IMR-90 (cell line): ENCODE results near the gene CCNK. TPM values are rescaled to one million over a fixed set of nuclear protein-coding genes. Genes with fewer than 3 reads are reported as not detected.

Experiments
- ATAC-seq: fragments of 200-7000 bp; cut with Tn5 transposase; 2 replicates; pipeline ENCODE4 v1.9.1; 2020; ENCODE audit warnings: low read depth, mild to moderate bottlenecking, moderate library complexity
- BruUV-seq: library from RNA; stranded (reverse); fragments of 400-500 nt; replicated peaks from 2 replicates; lab custom pipeline; 2021; lab: Mats Ljungman, UMichigan
- CTCF ChIA-PET: fragments of 300-600 bp; formaldehyde crosslinking; extraction: SDS; loops from one replicate; lab custom pipeline; 2021; ENCODE audit warnings: antibody characterized with exemption; lab: Yijun Ruan, JAX
- POLR2A ChIA-PET: fragments of 300-600 bp; sonication (Branson Sonifier 250); formaldehyde crosslinking; loops from one replicate; lab custom pipeline; 2022; ENCODE audit warnings: antibody characterized with exemption; ENCODE audit not compliant: unreplicated experiment; lab: Charles Lee
- DNase-seq: peaks from one replicate; pipeline ENCODE4 v3.0.0; 2013
- H2AFZ ChIP-seq: replicated peaks from 2 replicates; pipeline ENCODE3; 2013; ENCODE audit warnings: low read length, mild to moderate bottlenecking; ENCODE audit not compliant: poor library complexity
- H2AK5ac ChIP-seq: 2 replicates; pipeline ENCODE4 v1.6.1; 2013; ENCODE audit warnings: low read depth, low read length, inconsistent platforms
- H2AK9ac ChIP-seq: replicated peaks from 2 replicates; pipeline ENCODE3; 2013; ENCODE audit warnings: mild to moderate bottlenecking, low read depth, low read length, moderate library complexity; ENCODE audit not compliant: poor library complexity
- H2BK120ac ChIP-seq: 2 replicates; pipeline ENCODE4 v1.6.1; 2013; ENCODE audit warnings: low read depth, low read length, inconsistent platforms
- H2BK15ac ChIP-seq: 3 replicates; pipeline ENCODE4 v1.6.1; 2013; ENCODE audit warnings: low read depth, low read length, inconsistent platforms
- H2BK20ac ChIP-seq: 2 replicates; pipeline ENCODE4 v1.6.1; 2013; ENCODE audit warnings: low read depth, mild to moderate bottlenecking, inconsistent platforms, low read length, moderate library complexity
- H2BK5ac ChIP-seq: 2 replicates; pipeline ENCODE4 v1.6.1; 2013; ENCODE audit warnings: mild to moderate bottlenecking, low read depth, low read length, inconsistent platforms; ENCODE audit not compliant: poor library complexity, severe bottlenecking
- H3K14ac ChIP-seq: replicated peaks from 2 replicates; pipeline ENCODE4 v1.6.1; 2013; ENCODE audit warnings: low read depth, low read length, inconsistent platforms
- H3K18ac ChIP-seq: 2 replicates; pipeline ENCODE4 v1.6.1; 2013; ENCODE audit warnings: low read depth, low read length, control low read depth
- H3K23ac ChIP-seq: 2 replicates; pipeline ENCODE4 v1.6.1; 2013; ENCODE audit warnings: low read depth, low read length, inconsistent platforms
- H3K27ac ChIP-seq: 2 replicates; pipeline ENCODE4 v1.5.1; 2013; ENCODE audit warnings: mild to moderate bottlenecking, control low read depth, low read length; ENCODE audit not compliant: insufficient read depth
- H3K27me3 ChIP-seq: 2 replicates; pipeline ENCODE4 v1.6.1; 2013; ENCODE audit warnings: low read length; ENCODE audit not compliant: control insufficient read depth, insufficient read depth
- H3K36me3 ChIP-seq: 2 replicates; pipeline ENCODE4 v1.6.1; 2013; ENCODE audit warnings: low read length, mixed read lengths; ENCODE audit not compliant: control insufficient read depth, insufficient read depth
- H3K4ac ChIP-seq: 2 replicates; pipeline ENCODE4 v1.6.1; 2013; ENCODE audit warnings: low read depth, low read length, inconsistent platforms
- H3K4me1 ChIP-seq: 2 replicates; pipeline ENCODE4 v1.6.1; 2013; ENCODE audit warnings: low read length, mixed read lengths; ENCODE audit not compliant: control insufficient read depth, insufficient read depth
- H3K4me2 ChIP-seq: 2 replicates; pipeline ENCODE4 v1.6.1; 2013; ENCODE audit warnings: low read depth, mild to moderate bottlenecking, control low read depth, low read length, moderate library complexity
- H3K4me3 ChIP-seq: 2 replicates; pipeline ENCODE4 v1.5.1; 2013; ENCODE audit warnings: low read depth, mild to moderate bottlenecking, control low read depth, low read length, moderate library complexity; ENCODE audit not compliant: insufficient read depth
- H3K56ac ChIP-seq: 2 replicates; pipeline ENCODE4 v1.6.1; 2013; ENCODE audit warnings: low read length, inconsistent platforms; ENCODE audit not compliant: insufficient read depth; ENCODE audit errors: extremely low read depth
- H3K79me1 ChIP-seq, 2 experiments: 2 replicates each; pipeline ENCODE4 v1.6.1; 2013; ENCODE audit warnings: low read length in 2 of 2, inconsistent platforms in 1 of 2, low read depth in 1 of 2
- H3K9ac ChIP-seq: 2 replicates; pipeline ENCODE4 v1.6.1; 2013; ENCODE audit warnings: low read depth, low read length, control low read depth
- H3K9me1 ChIP-seq: 2 replicates; pipeline ENCODE4 v1.6.1; 2013; ENCODE audit warnings: low read length, inconsistent platforms; ENCODE audit not compliant: insufficient read depth
- H3K9me3 ChIP-seq: 2 replicates; pipeline ENCODE4 v1.6.1; 2013; ENCODE audit warnings: low read length; ENCODE audit not compliant: control insufficient read depth, insufficient read depth
- H4K20me1 ChIP-seq: 2 replicates; pipeline ENCODE4 v1.6.1; 2013; ENCODE audit warnings: low read length, inconsistent platforms; ENCODE audit not compliant: insufficient read depth
- H4K5ac ChIP-seq: 2 replicates; pipeline ENCODE4 v1.6.1; 2013; ENCODE audit warnings: mild to moderate bottlenecking, low read depth, low read length, control low read depth
- H4K8ac ChIP-seq, 2 experiments: 2 replicates each; pipeline ENCODE4 v1.6.1; 2013; ENCODE audit warnings: low read depth in 2 of 2, low read length in 2 of 2, control low read depth in 1 of 2, inconsistent platforms in 1 of 2
- H4K91ac ChIP-seq: 2 replicates; pipeline ENCODE4 v1.6.1; 2013; ENCODE audit warnings: low read depth, low read length, inconsistent platforms; ENCODE audit not compliant: insufficient read depth
- MAFK ChIP-seq: IDR thresholded peaks from 2 replicates; pipeline ENCODE4 v1.6.1; 2012; ENCODE audit warnings: low read depth, low read length, improper control_type of control experiment
- MAZ ChIP-seq: IDR thresholded peaks from 2 replicates; pipeline ENCODE4 v1.6.1; 2012; ENCODE audit warnings: low read depth, mild to moderate bottlenecking, low read length, improper control_type of control experiment, moderate library complexity, borderline replicate concordance
- MXI1 ChIP-seq: IDR thresholded peaks from 2 replicates; pipeline ENCODE4 v1.6.1; 2012; ENCODE audit warnings: low read depth, mild to moderate bottlenecking, low read length, moderate library complexity, borderline replicate concordance
- RAD21 ChIP-seq: IDR thresholded peaks from 2 replicates; pipeline ENCODE4 v1.6.1; 2012; ENCODE audit warnings: low read length, improper control_type of control experiment
- RFX5 ChIP-seq: IDR thresholded peaks from 2 replicates; pipeline ENCODE4 v1.8.0; 2012; ENCODE audit warnings: low read depth, mild to moderate bottlenecking, low read length, moderate library complexity
- SMC3 ChIP-seq: fragments of 150-350 bp; IDR thresholded peaks from 2 replicates; pipeline ENCODE4 v1.6.1; 2016; ENCODE audit warnings: low read depth, mild to moderate bottlenecking, antibody characterized with exemption, low read length, moderate library complexity
- WGBS, 2 experiments: methylation state at CpG; one replicate each; pipeline versions ENCODE4 v1.1.5 to v1.1.7; 2013; ENCODE audit warnings: missing lambda C conversion rate in 2 of 2; ENCODE audit not compliant: insufficient read length in 1 of 2; ENCODE audit errors: extremely low coverage in 2 of 2; 5-methylcytosine and 5-hydroxymethylcytosine counted together
- dilution Hi-C: fragments of 300-500 bp; cut with HindIII; formaldehyde crosslinking; loops from one replicate; pipeline ENCODE4 v1.14.3; 2018; ENCODE audit warnings: low sequenced_read_pairs; ENCODE audit not compliant: unreplicated experiment
- in situ Hi-C: fragments of 300-500 bp; cut with MboI; formaldehyde crosslinking; loops from 3 replicates; pipeline ENCODE4 v1.14.3; 2019; ENCODE audit warnings: low sequenced_read_pairs, inconsistent platforms, mixed read lengths
- intact Hi-C: fragments of 100-400 bp; cut with micrococcal nuclease; formaldehyde crosslinking; loops from 2 replicates; pipeline ENCODE4 v1.10.0; 2022
- polyA plus RNA-seq, 3 experiments: library from polyadenylated mRNA; depleted of rRNA; stranded (reverse); fragments of >200 nt; gene quantifications; 2 replicates each; pipeline ENCODE4 v1.2.3, GENCODE V29; 2012; ENCODE audit warnings: low replicate concordance in 1 of 3
- total RNA-seq: library from RNA; depleted of rRNA; stranded (reverse); fragments of >200 nt; gene quantifications from 2 replicates; pipeline ENCODE4 v1.2.3, GENCODE V29; 2012
- TF ChIP-seq, protein P1 (sequence below): fragments of 150-350 bp; IDR thresholded peaks from 2 replicates; pipeline ENCODE4 v1.6.1; 2017; ENCODE audit warnings: mild to moderate bottlenecking, antibody characterized with exemption, low read length, low read depth
- TF ChIP-seq, protein P2 (sequence below): conservative IDR thresholded peaks from 2 replicates; pipeline ENCODE4 v1.5.1; 2012; ENCODE audit warnings: mild to moderate bottlenecking, low read depth, low read length, improper control_type of control experiment

The CCNK gene
- total and polyA plus RNA-seq, 2 of the 4 experiments (the other 2 are of a cell fraction) = 18.8 to 38.3 TPM

DNA sequence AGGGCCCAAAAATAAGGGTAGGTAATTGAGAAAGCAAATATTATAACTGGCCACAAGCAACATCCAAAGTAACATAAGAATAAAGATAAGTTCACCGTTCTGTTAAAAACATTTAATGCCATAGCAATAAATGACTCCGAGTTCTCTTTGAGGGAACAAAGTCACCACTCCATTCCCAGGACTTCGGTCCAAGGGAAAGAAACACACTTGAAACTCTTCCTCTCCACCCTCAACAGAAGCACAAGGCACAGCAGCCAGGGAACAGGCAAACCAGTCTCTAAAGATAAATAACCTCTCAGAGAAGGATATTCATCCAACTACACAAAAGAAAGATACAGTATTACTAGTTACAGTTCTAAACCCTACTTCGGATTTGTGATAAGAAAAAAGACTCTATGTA lies 3.1 kb upstream of the CCNK start:
- TF ChIP-seq RFX5 (no peak), MAFK (no peak), SMC3 (no peak), MAZ (no peak), MXI1 (no peak), RAD21 (no peak)
- TF ChIP-seq, protein P1, sequence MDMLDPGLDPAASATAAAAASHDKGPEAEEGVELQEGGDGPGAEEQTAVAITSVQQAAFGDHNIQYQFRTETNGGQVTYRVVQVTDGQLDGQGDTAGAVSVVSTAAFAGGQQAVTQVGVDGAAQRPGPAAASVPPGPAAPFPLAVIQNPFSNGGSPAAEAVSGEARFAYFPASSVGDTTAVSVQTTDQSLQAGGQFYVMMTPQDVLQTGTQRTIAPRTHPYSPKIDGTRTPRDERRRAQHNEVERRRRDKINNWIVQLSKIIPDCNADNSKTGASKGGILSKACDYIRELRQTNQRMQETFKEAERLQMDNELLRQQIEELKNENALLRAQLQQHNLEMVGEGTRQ = no peak
- TF ChIP-seq, protein P2, sequence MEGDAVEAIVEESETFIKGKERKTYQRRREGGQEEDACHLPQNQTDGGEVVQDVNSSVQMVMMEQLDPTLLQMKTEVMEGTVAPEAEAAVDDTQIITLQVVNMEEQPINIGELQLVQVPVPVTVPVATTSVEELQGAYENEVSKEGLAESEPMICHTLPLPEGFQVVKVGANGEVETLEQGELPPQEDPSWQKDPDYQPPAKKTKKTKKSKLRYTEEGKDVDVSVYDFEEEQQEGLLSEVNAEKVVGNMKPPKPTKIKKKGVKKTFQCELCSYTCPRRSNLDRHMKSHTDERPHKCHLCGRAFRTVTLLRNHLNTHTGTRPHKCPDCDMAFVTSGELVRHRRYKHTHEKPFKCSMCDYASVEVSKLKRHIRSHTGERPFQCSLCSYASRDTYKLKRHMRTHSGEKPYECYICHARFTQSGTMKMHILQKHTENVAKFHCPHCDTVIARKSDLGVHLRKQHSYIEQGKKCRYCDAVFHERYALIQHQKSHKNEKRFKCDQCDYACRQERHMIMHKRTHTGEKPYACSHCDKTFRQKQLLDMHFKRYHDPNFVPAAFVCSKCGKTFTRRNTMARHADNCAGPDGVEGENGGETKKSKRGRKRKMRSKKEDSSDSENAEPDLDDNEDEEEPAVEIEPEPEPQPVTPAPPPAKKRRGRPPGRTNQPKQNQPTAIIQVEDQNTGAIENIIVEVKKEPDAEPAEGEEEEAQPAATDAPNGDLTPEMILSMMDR = no peak
- POLR2A ChIA-PET = interaction anchor here (0.6 kb wide), 1 partner anchor 216 kb away, joined by 3 read pairs; no protein-coding TSS in a partner anchor
- CTCF ChIA-PET = no interaction called here

More for the DNA sequence above, 3.1 kb upstream of the CCNK start:
- Histone ChIP-seq H3K79me1 (peaks cover 20 to 66% of the 10 kb centered on the region in 2 experiments; a peak in 3 of 4 replicates), H3K4me1 (peaks cover 9% of the 10 kb centered on the region), H2BK5ac (no peak overlapping the region), H3K9ac (no peak overlapping the region), H2BK15ac (no peak overlapping the region), H3K9me3 (no peaks in the 10 kb centered on the region), H2BK20ac (no peak overlapping the region), H3K9me1 (peaks cover 11% of the 10 kb centered on the region), H3K23ac (no peak overlapping the region), H3K14ac (no peak overlapping the region), H2AK5ac (no peak overlapping the region), H2BK120ac (no peak overlapping the region), H2AFZ (no peak overlapping the region), H4K91ac (no peak overlapping the region), H3K27ac (no peak overlapping the region), H3K36me3 (no peaks in the 10 kb centered on the region), H4K20me1 (peaks cover 58% of the 10 kb centered on the region), H4K8ac (no peak overlapping the region), H4K5ac (no peak overlapping the region), H2AK9ac (no peak overlapping the region), H3K4me2 (no peak overlapping the region), H3K4ac (no peak overlapping the region), H3K27me3 (no peaks in the 10 kb centered on the region), H3K4me3 (no peak overlapping the region), H3K56ac (no peak overlapping the region), H3K18ac (no peak overlapping the region)
- BruUV-seq = no TSS peak
- ATAC-seq (no peak), DNase-seq (no peak)
- dilution Hi-C loops (no loop called here), in situ Hi-C loops (no loop called here), intact Hi-C loops (no loop called here)
- WGBS, 2 experiments = no CpG with 5 or more reads among the region's 4 CpGs
